ENCODE measurements around the gene ZDHHC24. TPM values are rescaled to one million over a fixed set of nuclear protein-coding genes. Genes with fewer than 3 reads are reported as not detected.

Gene ZDHHC24
- total RNA-seq, 4 donors from 2014 or later: 20.3 to 25.9 (median 22.3) TPM

DNA sequence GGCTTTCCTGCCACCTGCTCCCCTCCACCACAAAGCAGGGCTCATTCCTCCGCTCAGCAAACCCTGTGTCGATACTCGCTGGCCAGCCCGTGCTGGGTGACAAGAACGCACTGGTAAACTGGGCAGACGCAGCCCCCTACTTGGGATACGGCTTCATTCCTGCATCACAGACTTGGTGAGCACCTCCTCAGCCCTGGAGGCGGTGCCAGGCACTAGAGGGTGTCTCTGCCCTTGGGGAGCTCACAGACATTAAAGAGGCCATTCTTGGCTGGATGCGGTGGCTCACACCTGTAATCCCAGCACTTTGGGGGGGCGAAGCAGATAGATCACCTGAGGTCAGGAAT lies 6.0 kb downstream of the ZDHHC24 start:
- peaks cover 0 to 5% of the 10 kb centered on the region in 2 donors for H3K4me1 ChIP-seq
- peaks cover 0 to 8% of the 10 kb centered on the region in 2 donors for H3K36me3 ChIP-seq
- no peak for DNase-seq
- intact Hi-C loops (cut with DNase I): no loop called here
- WGBS, 2 donors: 88 to 94% methylated on average over 6 to 7 of the region's 10 CpGs
- H3K27ac ChIP-seq: no peak overlapping the region
- H3K9me3 ChIP-seq: no peaks in the 10 kb centered on the region
- H3K4me3 ChIP-seq (replicated peaks in 1 of 3): no peak overlapping the region
- TF ChIP-seq, protein P1, sequence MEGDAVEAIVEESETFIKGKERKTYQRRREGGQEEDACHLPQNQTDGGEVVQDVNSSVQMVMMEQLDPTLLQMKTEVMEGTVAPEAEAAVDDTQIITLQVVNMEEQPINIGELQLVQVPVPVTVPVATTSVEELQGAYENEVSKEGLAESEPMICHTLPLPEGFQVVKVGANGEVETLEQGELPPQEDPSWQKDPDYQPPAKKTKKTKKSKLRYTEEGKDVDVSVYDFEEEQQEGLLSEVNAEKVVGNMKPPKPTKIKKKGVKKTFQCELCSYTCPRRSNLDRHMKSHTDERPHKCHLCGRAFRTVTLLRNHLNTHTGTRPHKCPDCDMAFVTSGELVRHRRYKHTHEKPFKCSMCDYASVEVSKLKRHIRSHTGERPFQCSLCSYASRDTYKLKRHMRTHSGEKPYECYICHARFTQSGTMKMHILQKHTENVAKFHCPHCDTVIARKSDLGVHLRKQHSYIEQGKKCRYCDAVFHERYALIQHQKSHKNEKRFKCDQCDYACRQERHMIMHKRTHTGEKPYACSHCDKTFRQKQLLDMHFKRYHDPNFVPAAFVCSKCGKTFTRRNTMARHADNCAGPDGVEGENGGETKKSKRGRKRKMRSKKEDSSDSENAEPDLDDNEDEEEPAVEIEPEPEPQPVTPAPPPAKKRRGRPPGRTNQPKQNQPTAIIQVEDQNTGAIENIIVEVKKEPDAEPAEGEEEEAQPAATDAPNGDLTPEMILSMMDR (IDR thresholded peaks at IDR 0.05): no peak
- TF ChIP-seq POLR2A (IDR thresholded peaks at IDR 0.05): no peak
- H3K27me3 ChIP-seq: no peaks in the 10 kb centered on the region

DNA sequence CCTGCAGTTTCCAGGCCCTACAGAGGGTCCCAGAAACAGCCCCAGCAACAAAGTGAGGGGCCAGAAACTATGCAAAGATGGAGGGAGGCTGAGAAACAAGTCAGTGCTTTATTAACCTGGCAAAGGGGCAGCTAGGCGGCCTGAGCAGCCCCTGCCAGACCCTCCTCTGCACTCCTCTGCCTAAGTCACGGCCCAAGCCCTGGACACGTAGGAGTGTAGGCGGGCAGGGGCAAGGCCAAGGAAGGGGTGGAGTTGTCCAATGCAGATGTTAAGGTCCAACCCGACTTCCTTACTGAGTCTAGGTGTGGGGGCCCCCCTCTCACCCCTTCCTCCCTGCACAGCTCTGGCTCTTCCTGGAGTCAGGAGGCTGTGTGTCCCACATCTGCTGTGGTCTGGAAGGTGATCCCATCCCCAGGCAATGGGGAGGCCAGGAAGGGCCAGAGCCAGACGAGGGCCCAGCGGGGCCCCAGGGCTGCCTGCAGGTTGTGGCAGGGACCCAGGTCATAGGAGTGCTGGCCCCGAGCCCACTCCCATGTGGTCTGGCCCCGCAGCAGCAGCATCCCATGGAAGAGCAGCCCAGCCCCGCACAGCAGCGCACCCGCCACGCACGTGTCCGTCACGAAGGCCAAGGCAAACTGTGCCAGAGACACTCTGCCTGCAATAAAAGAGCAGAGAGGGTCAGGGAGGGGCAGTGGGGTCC lies 6.5 kb downstream of the ZDHHC24 start:
- TF ChIP-seq, protein P1 (IDR thresholded peaks at IDR 0.05): no peak
- TF ChIP-seq POLR2A (IDR thresholded peaks at IDR 0.05): no peak
- Histone ChIP-seq H3K27me3 (no peaks in the 10 kb centered on the region), H3K4me3 (replicated peaks in 1 of 3) (no peak overlapping the region), H3K4me1 (peaks cover 0 to 3% of the 10 kb centered on the region in 2 donors), H3K27ac (no peak overlapping the region), H3K36me3 (peaks cover 0 to 8% of the 10 kb centered on the region in 2 donors), H3K9me3 (no peaks in the 10 kb centered on the region)
- intact Hi-C loops (cut with DNase I): no loop called here
- DNase-seq: no peak
- 81 to 91% methylated on average over 5 to 6 of the region's 16 CpGs for WGBS, 2 donors

DNA sequence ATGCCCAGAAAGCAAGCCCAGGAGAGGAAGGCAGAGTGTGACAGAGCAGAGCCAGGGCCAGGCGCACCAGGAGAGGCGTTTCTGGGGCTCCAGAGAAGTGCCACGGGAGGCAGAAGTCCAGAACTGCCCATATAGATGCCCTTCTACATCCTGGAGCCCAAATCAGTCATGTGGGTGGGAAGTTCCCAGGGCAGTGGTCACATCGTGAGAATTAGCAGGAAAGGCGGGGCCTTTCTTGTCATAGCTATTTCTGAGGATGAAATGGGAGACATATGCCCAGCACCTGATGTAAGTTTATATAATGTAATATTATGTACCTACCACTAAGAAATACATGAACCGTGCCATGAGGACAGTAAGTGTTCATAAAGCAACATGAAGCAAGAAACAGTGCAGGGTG lies 13.1 kb downstream of the ZDHHC24 start:
- Histone ChIP-seq H3K4me1 (no peaks in the 10 kb centered on the region), H3K27ac (no peak overlapping the region), H3K9me3 (no peaks in the 10 kb centered on the region), H3K36me3 (peaks cover 0 to 4% of the 10 kb centered on the region in 2 donors), H3K27me3 (no peaks in the 10 kb centered on the region), H3K4me3 (replicated peaks in 1 of 3) (no peak overlapping the region)
- TF ChIP-seq, protein P1 (IDR thresholded peaks at IDR 0.05): no peak
- no peak for TF ChIP-seq POLR2A (IDR thresholded peaks at IDR 0.05)
- WGBS, 2 donors: 85 to 87% methylated on average over 6 of the region's 6 CpGs
- intact Hi-C loops (cut with DNase I): no loop called here
- DNase-seq: no peak

- Histone ChIP-seq H3K27me3 (no peaks in the 10 kb centered on the region), H3K9me3 (no peaks in the 10 kb centered on the region), H3K27ac (no peak overlapping the region), H3K4me1 (no peaks in the 10 kb centered on the region), H3K36me3 (peaks cover 0 to 1% of the 10 kb centered on the region in 2 donors), H3K4me3 (replicated peaks in 1 of 3) (no peak overlapping the region)
- DNase-seq: no peak
- no peak for TF ChIP-seq POLR2A (IDR thresholded peaks at IDR 0.05)
- TF ChIP-seq, protein P1 (IDR thresholded peaks at IDR 0.05): no peak
- intact Hi-C loops (cut with DNase I): no loop called here
- 87 to 95% methylated on average over 3 to 8 of the region's 11 CpGs for WGBS, 2 donors
Observed at GRCh38 chr11:66531841-66532240, 14.0 kb downstream of the ZDHHC24 start.

DNA sequence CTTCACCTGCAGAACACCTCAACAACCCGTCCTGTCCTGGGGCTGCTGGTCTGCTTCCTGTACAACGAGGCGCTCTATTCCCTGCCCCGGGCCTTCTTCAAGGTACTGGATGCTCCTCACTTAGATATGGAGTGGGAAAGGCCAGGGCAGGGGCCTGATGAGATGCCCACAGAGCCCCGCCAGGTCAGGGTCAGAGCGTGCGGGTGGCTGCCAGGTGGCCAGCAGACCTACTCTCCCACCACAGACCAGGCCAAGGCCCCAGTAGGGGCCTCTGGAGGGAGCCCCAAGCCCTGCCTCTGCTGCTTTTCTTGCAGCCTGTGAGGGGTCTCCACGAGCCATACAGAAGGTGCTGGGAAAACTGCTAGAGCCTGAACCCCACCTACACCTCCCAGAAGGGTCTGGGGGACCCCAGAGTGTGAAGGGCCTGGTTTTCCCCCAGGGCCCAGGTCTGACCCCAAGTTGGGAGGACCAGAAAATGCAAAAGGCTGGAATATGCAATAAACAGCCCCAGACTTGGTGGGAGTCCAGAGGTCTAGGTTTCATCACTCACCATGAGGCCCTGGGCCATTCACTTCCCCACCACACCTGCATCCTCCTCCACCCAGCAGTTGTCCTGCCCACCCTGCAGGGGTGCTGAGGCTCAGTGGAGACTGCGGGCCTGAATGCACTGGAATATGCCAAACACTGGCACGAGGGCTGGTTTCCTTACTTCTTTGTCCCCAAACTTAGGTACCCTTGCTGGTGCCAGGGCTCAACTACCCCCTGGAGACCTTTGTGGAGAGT lies 14.7 kb downstream of the ZDHHC24 start:
- no peak overlapping the region for H3K4me3 ChIP-seq (replicated peaks in 1 of 3)
- H3K36me3 ChIP-seq: peaks cover 0 to 5% of the 10 kb centered on the region in 2 donors
- DNase-seq: no peak
- H3K27ac ChIP-seq: no peak overlapping the region
- H3K4me1 ChIP-seq: no peaks in the 10 kb centered on the region
- TF ChIP-seq, protein P1 (IDR thresholded peaks at IDR 0.05): no peak
- no peak for TF ChIP-seq POLR2A (IDR thresholded peaks at IDR 0.05)
- H3K27me3 ChIP-seq: no peaks in the 10 kb centered on the region
- WGBS, 2 donors: 97 to 98% methylated on average over 6 to 8 of the region's 10 CpGs
- no peaks in the 10 kb centered on the region for H3K9me3 ChIP-seq
- intact Hi-C loops (cut with DNase I): no loop called here
